Fibroblast of peridontal ligament (primary cell): ENCODE results near the gene DHRS9.
"Not testable (repeated sequence)": the region's sequence is repeated elsewhere in the genome, so short reads cannot be mapped to it uniquely, and the experiment has no call there.

Source experiments
- DNase-seq: peaks from one replicate; pipeline ENCODE4 v3.0.0-alpha.2; 2010; ENCODE audit errors: extremely low read depth

Gene DHRS9

DNA sequence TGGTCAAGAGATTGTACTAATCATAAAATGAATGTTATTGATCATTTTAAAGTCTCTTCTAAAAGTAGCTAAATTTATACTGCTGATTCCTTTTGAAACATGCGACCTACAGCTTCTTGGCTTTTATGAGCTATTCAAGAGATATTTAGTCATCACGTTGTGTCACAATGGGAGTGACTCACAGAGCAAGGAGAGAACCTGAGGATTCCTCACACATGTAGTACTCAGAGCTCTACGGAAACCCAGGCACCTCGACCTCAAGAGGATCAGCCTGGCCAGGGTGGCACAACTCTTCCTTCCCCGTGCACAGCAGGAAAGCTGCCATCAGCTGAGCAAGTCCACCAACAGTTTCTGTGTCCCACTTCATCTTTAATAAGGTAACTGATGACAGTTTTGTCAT is at the start of gene DHRS9:
DHRS9 (plus strand) TSS at position 223 of the 400 bp plus-strand sequence. CDS start 12,019 bp downstream, outside the sequence.
- peak; percentile 43 for DNase-seq

DNA sequence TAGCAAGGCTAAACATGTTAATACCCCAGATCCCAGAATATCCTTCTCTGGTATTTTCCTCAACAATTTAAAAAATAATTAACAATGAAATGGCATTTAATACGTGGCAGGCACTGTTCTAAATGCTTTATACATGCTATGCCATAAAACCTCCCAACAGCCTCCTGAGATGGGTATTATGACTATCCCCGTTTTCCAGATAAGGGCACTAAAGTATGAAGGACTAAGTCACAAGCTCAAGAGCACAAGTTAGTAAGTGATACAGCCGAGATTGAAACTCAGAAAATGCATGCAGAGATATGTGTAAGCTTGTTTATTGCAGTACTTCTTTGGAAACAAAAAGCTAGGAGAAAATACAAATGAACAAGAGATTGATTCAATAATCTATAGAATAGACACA is 46.2 kb upstream of the DHRS9 start:
- no peak for DNase-seq

DNA sequence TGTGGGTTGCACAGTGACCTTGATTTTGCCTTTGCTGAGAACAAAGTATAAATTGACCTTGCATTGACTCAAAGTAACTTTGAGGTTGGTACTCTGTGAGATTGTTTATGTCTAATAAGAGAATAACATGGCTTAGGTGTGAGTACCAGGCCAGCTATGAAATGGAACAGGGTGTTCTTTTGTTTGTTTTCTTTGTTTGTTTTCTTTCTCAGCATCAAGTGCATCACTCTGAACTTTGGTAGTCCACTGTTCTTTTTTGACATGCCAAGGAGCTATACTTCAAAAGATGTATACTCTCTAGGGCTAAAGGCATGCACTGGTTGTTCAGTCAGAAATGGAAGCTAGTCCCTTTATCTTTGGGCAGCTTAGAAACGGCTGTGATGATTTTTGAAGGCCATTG is 43.3 kb upstream of the DHRS9 start:
- no peak for DNase-seq

DNA sequence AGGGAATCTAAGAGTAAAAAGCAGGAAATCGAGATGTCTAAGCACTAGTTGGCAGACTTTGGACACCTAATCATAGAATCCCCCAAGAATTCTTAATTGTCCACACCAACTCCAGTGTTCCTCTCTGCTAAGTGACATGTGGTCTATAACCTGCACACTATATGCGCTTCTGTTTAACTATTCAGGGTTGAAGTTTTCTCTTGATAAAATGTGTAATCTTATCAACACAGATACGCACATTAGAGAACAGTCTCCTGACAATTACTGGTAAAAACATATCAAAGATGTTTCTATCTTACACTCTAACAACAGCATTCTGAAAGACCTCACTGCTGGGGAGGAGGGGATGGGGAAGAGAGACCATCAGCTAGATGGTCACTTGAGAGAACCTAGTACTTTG is 42.1 kb upstream of the DHRS9 start:
- DNase-seq = no peak

DNA sequence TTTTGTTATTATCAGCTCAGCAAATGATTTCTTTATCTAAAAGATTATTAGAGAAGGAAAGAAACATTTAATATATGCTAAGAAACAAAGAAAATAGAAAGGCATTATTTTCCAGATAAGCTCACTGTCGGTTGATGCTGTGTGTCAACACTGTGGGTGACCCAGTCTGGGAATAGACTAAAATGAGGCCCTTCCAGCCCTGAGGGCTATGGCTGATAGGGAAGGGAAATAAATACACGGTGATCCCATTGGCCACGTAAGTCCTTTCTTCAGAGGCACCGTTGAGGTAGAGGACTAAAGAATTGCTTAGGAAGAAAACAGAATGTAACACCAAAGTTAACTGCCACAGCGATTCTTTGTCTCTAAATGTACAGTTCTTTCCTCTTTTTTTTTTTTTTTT is 40.0 kb upstream of the DHRS9 start:
- no peak for DNase-seq

DNA sequence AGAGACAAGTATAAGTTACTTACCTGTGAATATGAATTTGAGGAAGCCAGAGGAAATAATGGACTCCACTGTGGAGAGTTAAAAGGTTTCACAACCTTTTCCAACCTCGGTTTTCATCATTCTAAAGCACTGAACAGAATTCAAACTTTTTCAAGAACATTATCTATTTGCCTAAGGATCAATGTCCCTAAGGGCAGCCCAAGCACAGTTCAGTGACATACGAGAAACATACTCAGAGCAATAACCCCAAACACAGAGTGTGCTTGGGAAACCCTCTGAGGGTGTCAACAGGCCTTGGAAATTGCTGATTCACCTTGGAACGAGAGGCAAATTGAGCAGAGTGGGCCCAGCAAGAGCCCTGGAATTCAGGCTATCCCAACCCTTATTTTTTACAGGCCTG is 38.2 kb upstream of the DHRS9 start, which contains the start of gene ABCB11:
ABCB11 (minus strand) TSS at position 123 of the 400 bp plus-strand sequence. CDS start 13,199 bp downstream, outside the sequence.
- no peak for DNase-seq

DNA sequence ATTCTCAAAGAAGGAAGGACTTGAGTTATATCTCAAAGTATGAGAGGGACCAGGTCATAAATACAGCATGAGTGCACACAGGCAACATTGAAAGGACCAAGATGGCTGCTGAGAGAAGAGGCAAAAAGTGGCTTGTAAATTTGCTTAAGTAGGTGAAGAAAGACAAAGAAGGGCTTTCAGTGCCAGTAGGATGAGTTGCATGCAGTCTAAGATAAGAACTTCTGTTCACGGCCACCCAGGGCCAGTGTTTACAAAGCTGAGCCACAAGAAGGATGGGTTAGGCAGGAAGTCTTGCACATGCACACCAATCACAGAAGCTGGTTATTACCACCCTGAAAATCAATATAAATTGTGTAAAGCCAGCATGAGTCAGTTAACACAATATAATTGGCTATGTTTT is 35.1 kb upstream of the DHRS9 start:
- peak; percentile 1 for DNase-seq

DNA sequence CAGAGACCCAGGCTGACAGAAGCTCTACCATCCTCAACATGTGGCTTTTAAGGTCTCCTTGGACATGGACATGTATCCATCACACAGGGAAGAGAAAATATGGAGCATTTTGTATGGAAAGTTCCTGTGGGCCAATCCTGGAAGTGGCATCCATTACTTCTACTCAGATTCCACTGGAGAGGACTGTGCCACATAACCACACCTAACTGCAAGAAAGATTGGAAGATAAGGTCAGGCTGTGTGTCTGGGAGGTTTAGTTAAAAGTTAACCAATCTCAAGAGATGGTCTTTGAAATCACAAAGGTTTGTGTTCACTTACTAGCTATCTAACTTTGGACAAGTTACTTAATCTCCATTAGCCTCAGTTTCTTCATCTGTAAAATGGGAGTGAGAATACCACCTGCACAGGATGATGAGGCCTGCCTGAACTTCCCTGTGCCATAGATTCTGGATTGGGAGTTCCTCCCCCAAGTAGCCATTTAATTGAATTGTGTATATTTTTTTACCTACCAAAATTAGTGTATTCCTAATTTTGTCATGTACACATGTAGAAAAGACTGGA is 34.3 kb upstream of the DHRS9 start:
- no peak for DNase-seq

DNA sequence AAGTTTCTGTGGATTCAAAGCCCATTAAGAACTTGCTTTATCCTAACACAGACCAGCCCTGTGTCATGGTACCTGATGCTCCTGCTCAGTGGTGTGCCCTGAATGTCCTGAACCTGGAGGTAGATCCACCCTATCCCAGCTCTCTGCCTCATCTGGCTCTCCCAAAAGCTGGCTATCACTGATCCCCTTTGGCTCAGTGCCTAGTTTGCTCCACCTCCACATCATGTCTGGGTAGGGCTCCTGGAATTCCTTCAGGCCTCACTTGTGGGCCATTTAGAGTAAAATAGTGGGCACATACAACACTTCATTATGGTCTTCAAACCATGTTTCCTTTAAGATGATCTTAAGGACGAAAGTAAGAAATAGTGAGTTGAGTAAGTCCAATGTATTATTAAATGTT is 33.5 kb upstream of the DHRS9 start:
- no peak for DNase-seq

DNA sequence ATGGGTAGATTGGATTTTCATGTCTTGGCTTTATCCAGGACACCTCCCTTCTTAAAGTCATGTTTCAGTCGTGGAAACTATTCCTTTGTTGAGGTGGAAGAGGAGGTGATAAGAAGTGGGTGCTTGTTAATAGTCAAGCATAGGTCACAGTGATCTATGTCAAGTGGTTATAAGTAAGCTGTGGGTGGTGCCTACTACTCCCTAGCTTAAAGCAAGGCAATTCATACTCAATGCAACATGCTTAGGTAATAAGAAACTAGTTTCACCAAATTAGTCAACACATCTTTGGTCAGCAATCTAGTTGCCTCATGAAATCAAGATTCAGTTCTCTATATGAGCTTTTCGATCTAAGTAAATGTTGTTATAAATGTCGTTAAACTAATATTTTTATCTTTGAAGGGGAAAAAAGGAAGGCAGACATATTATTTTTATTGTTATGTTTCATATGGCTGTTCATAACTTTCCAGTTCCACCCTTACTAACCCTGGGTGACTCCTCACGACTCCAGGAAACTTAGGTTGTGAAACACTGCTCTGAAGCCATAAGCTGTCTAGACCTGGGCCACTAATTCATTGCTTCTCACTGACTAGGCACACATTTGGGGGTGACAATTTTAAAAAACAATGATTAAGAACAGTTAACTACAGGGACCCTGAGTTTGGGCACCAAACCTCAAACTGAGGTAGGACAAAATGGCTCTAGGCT is 32.5 kb upstream of the DHRS9 start:
- DNase-seq = no peak

DNA sequence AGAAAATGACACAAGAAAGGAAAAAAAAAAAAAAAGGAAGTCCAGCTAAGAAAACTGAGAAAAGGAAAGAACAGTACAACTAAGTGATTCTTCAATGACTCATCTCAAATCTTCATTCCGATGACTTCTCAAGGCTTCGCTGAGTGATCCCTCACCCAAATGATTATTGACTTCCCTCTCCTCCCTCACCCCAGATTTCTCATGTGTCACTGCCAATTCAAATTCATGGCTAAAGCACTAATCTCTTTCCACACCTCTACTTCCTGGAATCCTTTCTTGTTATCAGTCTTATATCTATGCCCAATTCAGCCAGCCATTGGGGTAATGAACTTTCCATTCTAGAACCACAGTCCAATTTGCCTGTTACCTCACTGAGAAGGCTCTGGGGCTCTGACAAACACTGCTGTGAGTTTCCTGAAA is 31.0 kb upstream of the DHRS9 start:
- peak; percentile 29 for DNase-seq

DNA sequence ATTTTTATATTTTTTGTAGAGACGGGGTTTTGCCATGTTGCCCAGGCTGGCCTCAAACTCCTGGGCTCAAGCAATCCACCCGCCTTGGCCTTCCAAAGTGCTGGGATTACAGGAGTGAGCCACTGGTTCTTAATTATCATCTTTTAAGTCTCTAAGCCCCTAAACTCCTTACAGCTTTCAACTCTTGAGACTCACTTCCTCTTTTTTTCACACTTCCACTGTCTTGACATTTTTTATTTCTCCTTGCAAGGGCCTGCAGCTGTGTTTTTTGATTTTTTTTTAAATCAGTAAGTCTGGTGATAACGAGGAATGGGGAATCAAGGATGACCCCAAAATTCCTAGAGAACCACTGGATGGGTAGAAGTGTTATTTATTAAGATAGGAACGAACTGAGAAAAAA is 29.7 kb upstream of the DHRS9 start:
- DNase-seq = no peak

DNA sequence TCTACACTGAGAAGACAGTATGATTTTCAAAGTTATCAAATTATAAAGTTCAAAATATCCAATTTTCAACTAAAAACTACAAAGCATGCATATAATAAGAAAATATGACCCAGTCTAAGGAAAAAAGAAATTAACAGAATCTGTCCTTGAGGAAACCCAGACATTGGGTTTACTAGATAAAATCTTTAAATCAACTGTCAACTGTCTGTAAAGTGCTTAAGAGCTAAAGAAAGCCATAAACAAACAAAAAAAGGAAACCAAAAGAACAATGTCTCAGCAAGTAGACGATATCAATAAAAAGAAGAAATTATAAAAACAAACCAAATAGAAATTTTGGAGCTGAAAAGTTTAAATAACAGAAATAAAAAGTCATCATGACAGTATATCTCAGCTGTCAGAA is 27.8 kb upstream of the DHRS9 start:
- DNase-seq = no peak

DNA sequence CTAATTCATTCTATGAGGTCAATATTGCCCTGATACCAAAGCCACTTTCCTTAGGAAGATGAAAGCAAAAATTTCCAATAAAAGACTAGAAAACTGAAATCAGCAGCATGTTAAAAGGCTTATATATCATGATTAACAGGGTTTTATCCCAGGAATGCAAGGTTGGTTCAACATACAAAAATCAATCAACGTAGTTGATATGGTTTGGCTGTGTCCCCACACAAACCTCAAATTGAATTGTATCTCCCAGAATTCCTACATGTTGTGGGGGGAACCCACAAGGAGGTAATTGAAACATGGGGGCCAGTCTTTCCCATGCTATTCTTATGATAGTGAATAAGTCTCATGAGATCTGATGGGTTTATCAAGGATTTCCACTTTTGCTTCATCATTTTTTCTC is 26.5 kb upstream of the DHRS9 start:
- DNase-seq = no peak

DNA sequence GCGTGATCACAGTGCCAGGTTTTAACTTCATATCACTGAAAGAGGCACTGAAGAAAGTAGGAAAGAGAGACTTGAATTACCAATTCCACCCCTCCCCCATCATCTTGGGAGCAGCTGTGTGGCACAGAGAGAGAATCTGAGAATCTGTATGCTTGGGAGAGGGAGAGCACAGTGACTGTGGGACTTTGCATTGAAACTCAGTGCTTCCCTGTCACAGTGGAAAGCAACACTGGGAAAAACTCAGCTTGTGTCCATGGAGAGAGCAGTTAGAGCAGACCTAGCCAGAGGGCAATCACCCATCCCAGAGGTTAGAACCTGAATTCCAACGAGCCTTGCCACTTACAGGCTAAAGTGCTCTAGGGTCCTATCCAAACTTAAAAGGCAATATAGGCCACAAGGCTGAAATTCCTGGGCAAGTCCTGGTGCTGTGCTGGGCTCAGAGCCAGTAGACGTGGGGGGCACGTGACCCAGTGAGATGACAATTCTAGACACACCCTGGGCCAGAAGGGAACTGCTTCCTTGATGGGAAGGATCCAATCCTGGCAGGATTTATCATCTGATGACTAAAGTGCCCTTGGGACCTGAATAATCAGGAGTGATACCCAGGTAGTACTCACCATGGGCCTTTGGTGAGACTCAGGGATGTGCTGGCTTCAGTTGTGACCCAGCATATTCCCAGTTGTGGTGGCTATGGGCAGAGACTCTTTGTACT is 22.8 kb upstream of the DHRS9 start:
- no peak for DNase-seq

DNA sequence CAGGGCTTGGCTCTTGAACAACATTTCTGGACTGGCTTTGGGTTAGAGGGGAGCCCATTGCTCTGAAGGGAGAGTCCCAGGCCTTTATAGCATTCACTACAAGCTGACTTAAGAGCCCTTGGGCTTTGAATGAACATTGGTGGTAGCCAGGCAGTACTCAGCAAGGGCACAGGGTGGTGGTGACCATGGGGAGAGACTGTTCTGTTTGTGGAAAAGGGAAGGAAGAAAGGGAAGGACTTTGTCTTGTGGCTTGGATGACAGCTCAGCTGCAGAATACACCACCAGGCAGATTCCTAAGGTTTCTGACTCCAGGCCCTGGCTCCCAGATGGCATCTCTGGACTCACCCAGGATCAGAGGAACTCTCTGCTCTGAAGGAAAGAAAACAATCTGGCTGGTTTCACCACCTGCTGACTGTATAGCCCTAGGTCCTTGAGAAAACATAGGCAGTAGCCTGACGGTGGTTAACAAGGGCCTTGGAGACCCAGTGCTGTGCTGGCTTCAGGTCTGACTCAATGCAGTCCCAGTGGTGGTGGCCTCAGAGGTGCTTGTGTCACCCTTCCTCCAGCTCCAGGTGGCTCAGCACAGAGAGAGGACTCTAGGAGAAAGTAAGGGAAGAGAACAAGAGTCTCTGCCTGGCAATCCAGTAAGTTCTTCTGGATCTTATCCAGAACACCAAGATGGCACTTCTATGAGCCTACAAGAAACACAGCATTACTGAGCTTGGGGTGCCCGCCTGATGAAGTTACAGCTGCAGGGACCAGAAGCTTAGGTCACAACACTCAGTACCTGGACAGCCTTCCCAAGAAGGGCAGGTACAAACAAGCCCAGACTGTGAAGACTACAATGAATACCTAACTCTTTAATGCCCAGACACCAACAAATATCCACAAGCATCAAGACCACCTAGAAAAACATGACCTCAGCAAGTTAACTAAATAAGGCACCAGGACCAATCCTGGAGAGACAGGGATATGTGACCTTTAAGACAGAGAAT is 21.8 kb upstream of the DHRS9 start:
- no peak for DNase-seq

DNA sequence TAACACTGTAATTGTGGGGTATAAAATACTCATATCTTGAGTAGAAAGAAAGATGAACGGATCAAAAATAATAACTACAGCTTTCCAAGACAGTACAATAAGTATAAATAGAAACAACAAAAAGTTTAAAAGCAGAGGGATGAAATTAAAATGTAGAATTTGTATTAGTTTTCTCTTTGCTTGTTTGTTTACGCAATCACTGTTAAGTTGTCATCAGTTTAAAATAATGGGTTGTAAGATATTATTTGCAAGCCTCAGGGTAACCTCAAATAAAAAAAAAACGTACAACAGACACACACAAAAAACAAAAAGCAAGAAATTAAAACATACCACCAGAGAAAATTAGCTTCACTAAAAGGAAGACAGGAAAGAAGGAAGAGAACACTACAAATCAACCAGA is 20.2 kb upstream of the DHRS9 start:
- DNase-seq = no peak

DNA sequence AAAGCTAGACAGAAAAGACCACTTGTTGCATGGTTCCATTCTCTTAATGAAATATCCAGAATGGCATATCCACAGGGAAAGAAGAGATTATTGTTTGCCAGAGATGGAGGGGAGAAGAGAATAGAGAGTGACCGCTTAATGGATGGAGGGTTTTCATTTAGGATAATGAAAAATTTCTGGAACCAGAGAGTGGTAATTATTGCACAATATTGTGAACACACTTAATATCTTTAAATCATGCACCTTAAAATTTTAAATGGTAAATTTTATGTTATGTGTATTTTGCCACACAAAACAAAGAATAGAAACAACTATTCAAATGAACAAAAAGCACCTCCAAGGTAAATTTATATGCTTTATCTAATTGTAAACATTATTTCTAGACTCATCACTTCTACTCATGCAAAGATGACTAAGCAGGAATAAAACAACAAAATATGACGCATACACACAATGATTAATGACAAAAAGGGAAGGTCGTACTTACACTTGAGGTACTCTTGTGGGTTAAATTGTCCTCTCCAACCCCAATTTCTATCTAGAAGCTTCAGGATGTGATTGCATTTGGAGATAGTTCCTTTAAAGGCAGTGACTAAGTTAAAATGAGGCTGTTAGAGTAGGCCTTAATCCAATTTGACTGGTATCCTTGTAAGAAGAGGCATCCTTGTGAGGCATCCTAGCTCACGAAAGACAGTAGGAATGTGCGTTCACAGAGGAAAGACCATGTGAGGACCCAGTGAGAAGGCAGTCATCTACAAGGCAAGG is 18.7 kb upstream of the DHRS9 start:
- DNase-seq = no peak

DNA sequence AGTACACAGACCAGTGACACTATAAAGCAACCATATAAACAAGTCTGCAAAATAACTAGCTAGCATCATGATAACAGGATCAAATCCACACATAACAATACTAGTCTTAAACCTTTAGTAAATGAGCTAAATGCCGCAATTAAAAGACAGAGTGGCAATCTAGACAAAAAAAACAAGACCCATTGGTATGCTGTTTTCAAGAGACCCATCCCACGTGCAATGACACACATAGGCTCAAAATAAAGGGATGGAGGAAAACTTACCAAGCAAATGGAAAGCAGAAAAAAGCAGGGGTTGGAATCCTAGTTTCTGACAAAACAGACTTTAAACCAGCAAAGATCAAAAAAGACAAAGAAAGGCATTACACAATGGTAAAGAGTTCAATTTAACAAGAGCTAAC is 14.8 kb upstream of the DHRS9 start:
- not testable (repeated sequence) for DNase-seq

DNA sequence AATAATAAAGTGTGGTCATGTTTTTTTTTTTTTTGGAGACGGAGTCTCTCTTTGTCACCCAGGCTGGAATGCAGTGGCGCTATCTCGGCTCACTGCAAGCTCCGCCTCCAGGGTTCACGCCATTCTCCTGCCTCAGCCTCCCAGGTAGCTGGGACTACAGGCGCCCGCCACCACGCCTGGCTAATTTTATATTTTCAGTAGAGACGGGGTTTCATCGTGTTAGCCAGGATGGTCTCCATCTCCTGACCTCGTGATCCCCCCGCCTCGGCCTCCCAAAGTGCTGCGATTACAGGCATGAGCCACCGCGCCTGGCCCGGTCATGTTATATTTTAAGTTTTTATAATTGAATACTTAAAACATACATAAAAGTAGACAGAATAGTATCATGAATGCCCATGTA is 5.2 kb upstream of the DHRS9 start:
- not testable (repeated sequence) for DNase-seq

DNA sequence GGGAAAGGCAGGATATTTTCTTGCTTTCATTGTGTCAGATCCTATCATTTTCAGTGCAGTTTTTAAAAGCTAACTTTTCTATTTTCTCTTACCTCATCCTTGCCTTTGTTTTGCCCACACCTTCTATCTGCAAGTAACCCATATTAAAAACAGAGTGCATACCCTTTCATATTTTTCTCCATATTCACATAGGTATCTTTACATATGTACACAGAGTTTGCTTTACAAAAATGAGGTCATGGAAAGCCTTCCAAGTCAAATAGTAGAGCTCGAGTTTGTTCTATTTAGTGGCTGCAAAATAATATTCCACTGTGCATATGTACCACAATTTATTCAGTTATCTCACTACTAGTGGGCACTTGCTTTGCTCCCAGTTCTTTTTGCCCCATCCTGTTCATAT is 3.9 kb upstream of the DHRS9 start:
- DNase-seq = no peak
